NCI-H146 (cell line): ENCODE data around the gene MYLIP.
A peak's percentile ranks its signal among the peaks of the same experiment; 100 is the strongest.

Source experiments
- DNase-seq: peaks from one replicate; lab custom pipeline; 2025; lab: John Stamatoyannopoulos, UW

The MYLIP gene

DNA sequence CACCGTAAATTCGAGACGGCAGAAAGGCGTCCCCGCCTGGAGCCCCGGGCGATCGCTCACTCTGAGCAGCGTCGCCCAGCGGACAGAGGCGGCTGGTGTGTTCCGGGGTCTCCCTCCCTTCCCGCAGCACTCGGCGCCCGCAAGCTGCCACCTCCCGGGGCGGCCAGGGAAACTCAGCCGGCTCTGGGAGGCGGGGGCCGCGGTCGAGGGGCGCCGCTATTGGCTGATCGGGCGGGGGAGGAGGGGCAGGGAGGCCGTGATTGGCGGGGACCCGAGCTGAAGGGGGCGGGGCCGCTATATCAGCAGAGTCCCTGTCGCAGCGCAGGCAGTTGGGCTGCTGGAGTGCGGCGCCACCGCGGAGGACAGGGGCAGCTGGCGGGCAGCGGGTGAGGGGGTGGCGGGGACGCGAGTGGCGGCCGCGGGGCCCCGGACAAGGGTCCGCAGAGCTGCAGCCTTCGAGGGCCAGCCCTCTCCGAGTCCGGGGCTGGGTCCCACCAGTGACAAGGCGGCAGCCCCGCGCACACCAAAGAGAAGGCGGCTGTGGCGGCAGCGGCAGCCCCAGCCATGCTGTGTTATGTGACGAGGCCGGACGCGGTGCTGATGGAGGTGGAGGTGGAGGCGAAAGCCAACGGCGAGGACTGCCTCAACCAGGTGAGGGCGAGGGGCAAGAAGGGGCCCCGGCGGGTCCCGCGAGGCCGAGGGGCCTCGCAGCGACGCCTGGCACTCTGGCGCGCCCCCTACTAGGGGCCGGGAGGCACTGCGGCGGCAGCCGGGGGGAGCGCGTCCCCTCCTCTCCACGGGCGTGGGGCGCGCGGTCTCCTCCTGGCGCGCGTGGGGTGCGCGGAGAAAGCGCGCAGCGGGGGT, at the start of gene MYLIP:
Gene MYLIP, plus strand, starts transcription at position 328 of the 864 bp plus-strand sequence. Its CDS starts 237 bp downstream, at position 565.
- DNase-seq: peak; percentile 97

DNA sequence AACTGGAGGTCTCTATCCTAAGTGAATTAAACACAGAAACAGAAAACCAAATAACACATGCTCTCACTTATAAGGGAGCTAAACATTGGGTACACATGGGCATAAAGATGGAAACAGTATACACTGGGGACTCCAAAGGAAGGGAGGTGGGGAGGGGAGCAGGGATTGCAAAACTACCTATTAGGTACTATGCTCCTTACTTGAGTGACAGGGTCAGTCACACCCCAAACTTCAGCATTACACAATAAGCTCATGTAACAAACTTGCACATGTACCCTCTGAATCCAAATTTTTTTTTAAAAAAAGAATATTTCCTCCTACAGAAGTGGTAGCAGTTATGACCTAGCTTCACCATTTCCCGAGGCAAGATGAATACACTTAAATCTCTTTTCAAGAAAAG, 49.5 kb upstream of the MYLIP start:
- DNase-seq: no peak

GRCh38 chr6:16080204-16080603, 48.7 kb upstream of the MYLIP start:
- no peak for DNase-seq

- DNase-seq: no peak
Measured at GRCh38 chr6:16081326-16081725, 47.6 kb upstream of the MYLIP start.

DNA sequence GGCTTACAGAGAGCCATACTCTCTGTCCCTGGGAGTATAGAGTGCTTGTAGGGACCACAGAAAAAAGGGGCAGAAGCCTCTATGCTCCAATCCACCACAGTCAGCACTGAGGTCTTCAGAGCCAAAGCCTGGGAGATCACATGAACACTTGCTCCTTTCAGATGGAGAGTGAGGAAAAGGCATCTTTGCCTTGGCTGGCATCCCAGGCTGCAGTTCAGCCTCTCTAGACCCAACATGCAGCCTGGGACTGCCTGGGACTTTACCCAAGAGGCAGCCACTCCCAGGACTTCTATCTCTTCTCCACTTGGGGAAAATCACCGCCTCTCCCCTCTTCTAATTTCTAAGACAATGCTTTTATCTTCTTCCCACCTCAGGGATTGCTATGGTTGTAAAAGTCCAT, 46.5 kb upstream of the MYLIP start:
- no peak for DNase-seq

DNA sequence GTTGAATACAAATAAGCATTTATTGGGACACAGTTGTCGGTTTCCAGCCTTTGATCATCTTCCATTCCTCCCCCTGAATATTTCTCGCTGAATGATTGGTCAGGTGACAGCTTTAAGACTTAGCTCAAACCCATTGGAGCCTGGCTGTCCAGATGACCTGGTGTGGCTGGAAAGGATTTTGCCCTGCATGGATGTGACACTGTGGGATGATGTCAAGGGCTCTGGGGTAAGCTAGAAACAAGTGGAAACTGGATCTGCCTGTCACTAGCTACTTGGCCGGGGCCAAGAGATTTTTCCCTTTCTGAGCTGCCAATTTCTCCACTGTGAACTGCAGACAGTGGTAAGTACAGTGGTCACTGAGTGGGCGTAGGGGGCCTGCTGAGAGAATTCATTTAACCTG, 41.9 kb upstream of the MYLIP start:
- no peak for DNase-seq

DNA sequence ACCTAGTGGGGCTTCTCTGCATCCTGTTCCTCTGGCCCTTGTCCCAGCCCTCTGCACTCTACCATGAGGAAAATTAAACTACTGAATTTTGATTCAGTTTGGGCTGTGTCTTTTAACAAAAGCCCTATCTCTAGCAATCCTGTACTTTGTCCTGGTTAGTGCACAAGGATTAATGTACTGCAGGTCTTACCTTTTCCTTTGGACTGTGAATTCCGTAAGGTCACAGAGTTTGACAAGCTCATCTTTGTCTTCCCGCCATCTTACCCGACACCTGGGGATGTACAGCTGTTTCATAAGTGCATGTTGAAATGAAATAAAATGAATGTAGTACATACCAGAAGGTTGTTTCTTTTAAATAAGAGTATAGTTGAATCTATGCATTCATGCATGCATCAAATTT, 41.5 kb upstream of the MYLIP start:
- no peak for DNase-seq

DNA sequence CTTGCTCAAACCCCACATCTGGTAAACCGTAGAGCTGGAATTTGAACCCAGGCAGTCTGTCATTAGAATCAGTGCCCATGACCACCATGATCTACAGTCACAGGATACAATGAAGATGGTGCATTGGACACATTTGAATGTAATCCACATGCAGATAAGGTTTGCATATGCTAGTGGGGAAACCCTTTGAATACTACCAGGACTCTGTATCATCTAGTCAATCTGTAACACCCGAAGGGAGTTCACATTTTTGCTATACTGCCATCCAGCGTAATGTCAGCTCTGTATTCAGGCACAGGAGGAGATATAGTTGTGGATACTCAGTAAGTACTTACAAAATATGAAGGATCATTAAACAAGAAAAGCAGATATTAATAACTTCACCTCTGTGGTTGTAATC, 40.5 kb upstream of the MYLIP start:
- no peak for DNase-seq

DNA sequence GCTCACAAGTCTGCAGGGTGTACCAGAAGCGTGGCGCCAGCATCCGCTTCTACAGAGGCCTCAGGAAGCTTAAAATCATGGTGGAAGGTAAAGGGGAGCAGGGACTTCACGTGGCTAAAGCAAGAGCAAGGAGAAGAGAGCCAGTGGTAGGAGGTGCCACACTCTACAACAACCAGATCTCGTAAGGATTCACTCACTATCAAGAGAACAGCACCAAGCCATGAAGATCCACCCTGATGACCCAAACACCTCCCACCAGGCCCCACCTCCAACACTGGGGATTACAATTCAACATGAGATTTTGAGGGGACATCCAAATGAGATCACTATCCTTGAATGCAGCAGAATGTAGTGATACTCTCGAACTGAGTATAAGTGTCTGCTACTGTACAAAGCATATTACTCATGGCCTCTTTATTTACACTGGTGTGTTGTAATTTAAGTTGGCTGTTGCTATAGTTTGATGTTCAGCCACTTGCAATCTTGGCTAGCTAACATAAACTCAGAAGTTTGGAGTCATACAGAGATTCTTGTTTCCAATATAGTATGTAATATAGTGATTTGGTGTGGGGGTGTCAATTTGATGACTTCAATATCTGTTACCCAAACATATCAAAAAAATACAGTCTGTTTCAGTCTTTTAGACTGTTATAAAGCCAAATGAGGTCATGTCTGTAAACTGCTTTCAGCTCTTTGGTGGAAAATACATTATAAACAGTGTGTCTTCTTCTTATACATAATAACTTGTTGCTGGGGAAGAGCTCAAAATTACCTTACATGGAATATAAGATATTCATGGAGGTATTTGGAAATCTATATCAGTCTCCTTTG, 39.4 kb upstream of the MYLIP start:
- DNase-seq: no peak

- DNase-seq: no peak
Measured at GRCh38 chr6:16090452-16090851, 38.4 kb upstream of the MYLIP start.

- no peak for DNase-seq
Measured at GRCh38 chr6:16090920-16091319, 38.0 kb upstream of the MYLIP start.

GRCh38 chr6:16092140-16092539, 36.7 kb upstream of the MYLIP start:
- DNase-seq: no peak

DNA sequence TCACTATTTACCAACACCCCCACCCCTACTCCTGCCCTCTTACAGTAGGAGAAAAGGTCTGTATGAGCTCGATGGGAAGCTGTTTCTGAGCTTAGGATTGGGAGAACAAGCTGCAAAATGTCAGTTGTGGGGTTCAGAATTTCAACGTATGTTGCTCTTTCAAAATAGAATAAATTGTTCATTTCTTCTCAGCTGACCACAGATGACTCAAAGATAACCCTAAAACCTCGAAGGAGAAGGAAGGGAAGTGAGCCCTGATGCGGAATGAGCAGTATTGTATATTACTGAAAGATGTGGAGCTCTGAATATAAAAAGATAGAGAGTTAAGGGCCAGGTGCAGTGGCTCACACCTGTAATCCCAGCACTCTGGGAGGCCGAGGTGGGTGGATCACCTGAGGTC, 35.9 kb upstream of the MYLIP start:
- DNase-seq: no peak

- no peak for DNase-seq
Measured at GRCh38 chr6:16095180-16095579, 33.7 kb upstream of the MYLIP start.

DNA sequence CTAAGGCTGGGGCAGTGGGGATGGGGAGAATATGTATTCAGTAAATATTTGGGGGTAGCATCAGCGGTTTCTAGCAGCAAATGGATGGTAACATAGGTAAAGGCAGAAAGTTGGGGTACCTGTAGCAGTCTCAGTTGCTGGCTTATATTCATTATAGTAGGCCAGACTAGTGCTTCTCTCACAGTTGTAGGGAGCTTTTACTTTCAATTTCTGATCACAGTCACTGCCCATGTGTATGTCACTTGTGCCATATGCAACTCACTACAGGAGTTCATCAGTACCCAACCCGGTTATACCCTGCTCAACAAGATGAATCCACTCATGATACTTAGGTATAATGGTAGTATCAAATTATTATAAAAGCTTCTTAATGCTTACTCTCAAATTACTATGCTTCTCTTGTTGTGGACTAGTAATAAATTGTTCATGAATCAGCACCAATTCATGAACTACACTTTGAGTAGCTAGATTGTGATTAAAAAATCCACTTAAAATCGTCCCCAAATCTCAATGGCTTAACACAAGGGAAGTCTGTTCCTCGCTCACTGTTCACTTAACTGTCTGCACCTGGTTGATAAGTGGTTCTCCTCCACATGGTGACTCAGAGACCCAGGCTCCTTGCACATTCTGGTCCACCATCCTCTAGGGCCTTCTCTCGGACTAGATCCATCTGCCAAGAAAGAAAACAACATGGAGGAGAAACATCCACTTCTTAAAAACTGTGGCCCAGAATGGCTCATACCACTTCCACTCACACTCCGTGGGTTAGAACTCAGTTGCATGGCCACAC, 31.3 kb upstream of the MYLIP start:
- no peak for DNase-seq

GRCh38 chr6:16098211-16098610, 30.7 kb upstream of the MYLIP start:
- no peak for DNase-seq

- peak; percentile 82 for DNase-seq
Measured at GRCh38 chr6:16102208-16102607, 26.7 kb upstream of the MYLIP start.

GRCh38 chr6:16103722-16104121, 25.2 kb upstream of the MYLIP start:
- no peak for DNase-seq

DNA sequence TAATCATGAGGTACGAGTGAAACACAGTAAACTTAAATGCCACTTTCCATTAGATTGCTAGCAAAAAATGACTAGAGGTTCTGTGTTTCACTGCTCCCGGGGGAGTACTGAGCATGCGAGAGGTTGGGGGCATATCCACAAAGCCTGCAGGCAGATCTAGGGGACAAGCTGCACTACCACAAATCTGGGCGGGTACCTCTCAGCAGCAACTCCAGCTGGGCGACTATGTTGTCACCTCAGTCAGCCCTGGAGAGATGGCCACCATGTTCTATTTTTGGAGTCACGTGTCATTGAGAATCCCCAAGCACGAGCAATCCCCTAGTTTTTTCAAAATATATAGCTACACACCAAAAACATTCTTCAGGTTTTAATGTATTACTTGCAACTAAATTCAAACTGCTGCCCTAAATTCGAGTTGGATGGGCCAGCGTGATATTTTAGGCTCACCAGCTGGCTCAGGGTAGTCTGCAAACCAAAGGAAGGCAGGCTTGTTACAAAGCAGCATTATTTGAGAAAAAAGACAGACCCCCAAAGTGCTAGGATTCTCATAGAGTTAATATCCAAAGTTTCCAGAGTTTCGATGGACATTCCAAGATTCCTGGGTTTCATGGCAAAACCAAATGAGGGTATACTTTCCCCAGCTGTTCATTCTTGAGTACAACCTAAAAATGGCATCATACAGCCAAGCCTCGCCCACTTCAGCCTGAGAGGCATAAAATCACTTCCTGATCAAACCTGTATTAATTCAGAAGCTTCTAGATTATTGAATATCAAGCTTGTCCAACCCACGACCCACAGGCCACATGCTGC, 24.1 kb upstream of the MYLIP start:
- no peak for DNase-seq

DNA sequence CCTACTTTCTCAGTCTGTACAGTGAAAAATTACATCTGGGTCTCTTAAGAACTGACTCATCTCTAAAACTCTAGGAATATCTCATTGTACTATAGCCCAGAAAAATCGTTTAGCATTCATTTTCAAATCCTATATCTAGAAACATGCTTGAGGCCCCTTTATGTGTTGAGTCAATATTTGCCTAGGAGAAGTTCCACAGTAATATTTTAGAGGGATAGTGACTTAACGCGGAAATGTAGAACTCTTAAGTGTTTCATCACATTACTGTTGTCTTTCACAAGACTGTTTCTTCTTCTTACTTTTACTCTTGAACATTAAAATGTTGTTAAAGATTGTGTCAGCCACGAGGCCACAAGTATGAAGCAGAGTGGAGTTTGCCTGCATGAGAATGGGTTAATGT, 23.0 kb upstream of the MYLIP start:
- DNase-seq: no peak

DNA sequence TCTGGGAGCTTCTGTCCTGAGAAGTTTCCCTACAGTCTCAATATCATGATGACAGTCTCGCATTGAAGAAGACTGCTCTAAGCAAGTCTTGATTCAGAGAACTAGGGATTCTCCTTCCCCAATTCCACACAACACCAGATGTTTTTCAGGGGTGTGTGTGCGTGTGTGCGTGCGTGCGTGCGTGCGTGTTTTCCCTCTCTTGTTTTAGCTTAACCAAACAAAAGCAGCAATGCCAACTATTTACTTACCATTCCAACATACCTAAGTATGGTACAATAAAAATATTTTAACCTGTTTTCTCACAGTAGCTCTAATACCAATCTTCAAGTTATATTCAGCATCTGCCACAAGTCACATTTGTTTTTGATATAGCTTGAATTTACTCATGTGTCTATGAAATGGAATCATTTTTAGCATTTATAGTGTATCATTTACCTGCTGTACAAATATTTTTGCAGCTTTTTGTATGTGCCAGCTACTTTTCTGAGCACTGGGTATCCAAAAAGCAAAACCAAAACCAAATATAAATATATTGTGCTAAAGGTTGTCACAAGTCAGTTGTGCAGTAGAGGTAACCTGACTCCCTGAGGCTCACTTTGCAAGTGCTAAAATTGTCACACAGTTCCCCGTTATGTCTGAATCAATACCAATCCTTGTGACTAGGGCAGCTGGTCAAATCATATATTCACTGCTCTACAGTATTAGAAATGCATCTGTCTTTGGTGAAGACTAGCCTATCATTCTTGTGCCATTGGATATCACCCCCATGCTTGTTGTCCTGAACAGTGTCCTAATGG, 21.7 kb upstream of the MYLIP start:
- DNase-seq: peak; percentile 45
